ENCODE measurements around the gene EGFLAM.

- no peak for TF ChIP-seq POLR2A (IDR thresholded peaks at IDR 0.05)
- TF ChIP-seq CTCF (IDR thresholded peaks at IDR 0.05): no peak
Observed at GRCh38 chr5:38373743-38374142, 115.4 kb downstream of the EGFLAM start.

All from testis (tissue), 2 donors.